ENCODE measurements around the gene DAD1. TPM values are rescaled to one million over a fixed set of nuclear protein-coding genes. Genes with fewer than 3 reads are reported as not detected.
"Not testable (repeated sequence)": the region's sequence is repeated elsewhere in the genome, so short reads cannot be mapped to it uniquely, and the experiment has no call there.

Gene DAD1
- total RNA-seq, 2 experiments from 2014 or later = 117 to 154 TPM

GRCh38 chr14:22544881-22545420 is 44.1 kb downstream of the DAD1 start:
- intact Hi-C loops (cut with micrococcal nuclease; ENCODE audit: unreplicated experiment) = no loop called here
- Histone ChIP-seq H3K9me2 (ENCODE audit: insufficient read depth, low read length) (no peaks in the 10 kb centered on the region), H3K79me2 (ENCODE audit: insufficient read depth, low read depth, low read length) (no peaks in the 10 kb centered on the region), H3K27ac (ENCODE audit: low read depth, low read length, poor library complexity, severe bottlenecking) (no peak overlapping the region), H3K4me2 (ENCODE audit: low read length) (no peak overlapping the region; the same call in 1 of the 2 replicates), H3K4me3 (ENCODE audit: low read depth, low read length, poor library complexity, severe bottlenecking) (no peak overlapping the region), H3K36me3 (ENCODE audit: insufficient read depth, low read length) (peaks cover 26% of the 10 kb centered on the region), H2AFZ (ENCODE audit: low read length) (no peak overlapping the region), H3K9me3 (ENCODE audit: low read length) (no peaks in the 10 kb centered on the region), H3K4me1 (ENCODE audit: insufficient read depth, low read length, poor library complexity, severe bottlenecking) (peaks cover 44% of the 10 kb centered on the region), H4K20me1 (ENCODE audit: insufficient read depth, low read length) (no peaks in the 10 kb centered on the region)
- ChIA-PET CTCF (ENCODE audit: unreplicated experiment) (no interaction called here), POLR2A (interaction anchor here (0.6 to 1.8 kb wide), 7 partner anchors 11 to 61 kb away, joined by 3 to 6 read pairs (median 4); no protein-coding TSS in a partner anchor)
- DNase-seq (ENCODE audit: low spot score) = no peak
- BruUV-seq (replicated peaks) = no TSS peak
- no peak for TF ChIP-seq EZH2phosphoT487 (IDR thresholded peaks at IDR 0.05; ENCODE audit: borderline replicate concordance, low read depth, low read length)
- TF ChIP-seq, protein P1, sequence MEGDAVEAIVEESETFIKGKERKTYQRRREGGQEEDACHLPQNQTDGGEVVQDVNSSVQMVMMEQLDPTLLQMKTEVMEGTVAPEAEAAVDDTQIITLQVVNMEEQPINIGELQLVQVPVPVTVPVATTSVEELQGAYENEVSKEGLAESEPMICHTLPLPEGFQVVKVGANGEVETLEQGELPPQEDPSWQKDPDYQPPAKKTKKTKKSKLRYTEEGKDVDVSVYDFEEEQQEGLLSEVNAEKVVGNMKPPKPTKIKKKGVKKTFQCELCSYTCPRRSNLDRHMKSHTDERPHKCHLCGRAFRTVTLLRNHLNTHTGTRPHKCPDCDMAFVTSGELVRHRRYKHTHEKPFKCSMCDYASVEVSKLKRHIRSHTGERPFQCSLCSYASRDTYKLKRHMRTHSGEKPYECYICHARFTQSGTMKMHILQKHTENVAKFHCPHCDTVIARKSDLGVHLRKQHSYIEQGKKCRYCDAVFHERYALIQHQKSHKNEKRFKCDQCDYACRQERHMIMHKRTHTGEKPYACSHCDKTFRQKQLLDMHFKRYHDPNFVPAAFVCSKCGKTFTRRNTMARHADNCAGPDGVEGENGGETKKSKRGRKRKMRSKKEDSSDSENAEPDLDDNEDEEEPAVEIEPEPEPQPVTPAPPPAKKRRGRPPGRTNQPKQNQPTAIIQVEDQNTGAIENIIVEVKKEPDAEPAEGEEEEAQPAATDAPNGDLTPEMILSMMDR (conservative IDR thresholded peaks at IDR 0.05; ENCODE audit: low read length) = no peak

GRCh38 chr14:22544406-22544805 is 44.6 kb downstream of the DAD1 start:
- TF ChIP-seq, protein P1 (conservative IDR thresholded peaks at IDR 0.05; ENCODE audit: low read length) = no peak
- no peak for TF ChIP-seq EZH2phosphoT487 (IDR thresholded peaks at IDR 0.05; ENCODE audit: borderline replicate concordance, low read depth, low read length)
- intact Hi-C loops (cut with micrococcal nuclease; ENCODE audit: unreplicated experiment) = no loop called here
- H3K9me3 ChIP-seq (ENCODE audit: low read length) = no peaks in the 10 kb centered on the region
- peaks cover 21% of the 10 kb centered on the region for H3K36me3 ChIP-seq (ENCODE audit: insufficient read depth, low read length)
- H2AFZ ChIP-seq (ENCODE audit: low read length) = no peak overlapping the region
- peaks cover 44% of the 10 kb centered on the region for H3K4me1 ChIP-seq (ENCODE audit: insufficient read depth, low read length, poor library complexity, severe bottlenecking)
- H3K9me2 ChIP-seq (ENCODE audit: insufficient read depth, low read length) = no peaks in the 10 kb centered on the region
- no peaks in the 10 kb centered on the region for H3K79me2 ChIP-seq (ENCODE audit: insufficient read depth, low read depth, low read length)
- no TSS peak for BruUV-seq (replicated peaks)
- no peak overlapping the region for H3K4me3 ChIP-seq (ENCODE audit: low read depth, low read length, poor library complexity, severe bottlenecking)
- H4K20me1 ChIP-seq (ENCODE audit: insufficient read depth, low read length) = no peaks in the 10 kb centered on the region
- H3K4me2 ChIP-seq (ENCODE audit: low read length) = no peak overlapping the region
- POLR2A ChIA-PET = no interaction called here
- CTCF ChIA-PET (ENCODE audit: unreplicated experiment) = no interaction called here
- H3K27ac ChIP-seq (ENCODE audit: low read depth, low read length, poor library complexity, severe bottlenecking) = no peak overlapping the region
- no peak for DNase-seq (ENCODE audit: low spot score)

DNA sequence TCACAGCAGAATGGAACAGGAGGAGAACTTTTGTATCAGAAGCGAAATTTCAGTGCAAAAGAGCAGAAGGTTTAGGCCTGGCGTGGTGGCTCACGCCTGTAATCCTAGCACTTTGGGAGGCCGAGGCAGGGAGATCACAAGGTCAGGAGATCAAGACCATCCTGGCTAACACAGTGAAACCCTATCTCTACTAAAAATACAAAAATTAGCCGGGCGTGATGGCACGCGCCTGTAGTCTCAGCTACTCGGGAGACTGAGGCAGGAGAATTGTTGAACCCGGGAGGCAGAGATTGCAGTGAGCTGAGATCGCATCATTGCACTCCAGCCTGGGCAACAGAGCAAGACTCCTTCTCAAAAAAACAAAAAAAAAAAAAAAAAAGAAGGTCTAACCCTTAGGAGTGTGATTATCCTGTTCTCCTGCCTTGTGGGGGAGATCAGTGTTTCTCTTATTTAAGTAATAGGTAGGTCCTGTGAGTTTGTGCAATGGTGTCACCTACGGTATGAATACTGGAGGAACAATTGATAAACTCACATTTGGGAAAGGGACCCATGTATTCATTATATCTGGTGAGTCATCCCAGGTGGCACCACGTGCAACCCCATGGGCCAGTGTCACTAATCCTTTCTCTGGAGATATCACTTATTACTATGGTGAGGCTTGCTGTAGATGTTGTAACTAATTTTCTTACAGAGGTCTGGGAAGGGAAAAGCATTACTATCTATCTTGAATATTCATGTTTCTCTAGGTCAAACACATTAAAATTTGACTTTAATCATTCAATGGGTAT is 45.3 kb downstream of the DAD1 start:
- H3K9me2 ChIP-seq (ENCODE audit: insufficient read depth, low read length); CTCF ChIA-PET (ENCODE audit: unreplicated experiment); H3K9me3 ChIP-seq (ENCODE audit: low read length); DNase-seq (ENCODE audit: low spot score); BruUV-seq (replicated peaks); H3K4me3 ChIP-seq (ENCODE audit: low read depth, low read length, poor library complexity, severe bottlenecking); H2AFZ ChIP-seq (ENCODE audit: low read length); intact Hi-C loops (cut with micrococcal nuclease; ENCODE audit: unreplicated experiment); H3K79me2 ChIP-seq (ENCODE audit: insufficient read depth, low read depth, low read length); H3K27ac ChIP-seq (ENCODE audit: low read depth, low read length, poor library complexity, severe bottlenecking); H3K4me2 ChIP-seq (ENCODE audit: low read length); H4K20me1 ChIP-seq (ENCODE audit: insufficient read depth, low read length): not testable (repeated sequence)
- POLR2A ChIA-PET = interaction anchor here (1.2 to 3.3 kb wide), 2 partner anchors 12 kb away, joined by 5 to 26 read pairs; no protein-coding TSS in a partner anchor
- peaks cover 18% of the 10 kb centered on the region for H3K36me3 ChIP-seq (ENCODE audit: insufficient read depth, low read length)
- peaks cover 43% of the 10 kb centered on the region for H3K4me1 ChIP-seq (ENCODE audit: insufficient read depth, low read length, poor library complexity, severe bottlenecking)

All from OCI-LY7 (cell line).